Testis (tissue), 2 donors: ENCODE results near the gene DCN.

ENCODE experiments used
- POLR2A ChIP-seq: fragments of 450-650 bp; IDR thresholded peaks from one replicate; pipeline ENCODE4 v1.6.1; 2017; ENCODE audit warnings: antibody characterized with exemption, mild to moderate bottlenecking, moderate library complexity
- TF ChIP-seq, protein P1 (sequence below), 3 experiments: fragments of 450-650 bp in 2 of 3; fragments of 200-600 bp in 1 of 3; sonication (generic) in 1 of 3; IDR thresholded peaks; one replicate each; pipeline ENCODE4 v1.5.1; 2016 to 2019; ENCODE audit warnings: antibody characterized with exemption in 3 of 3, mild to moderate bottlenecking in 2 of 3, moderate library complexity in 1 of 3

DNA sequence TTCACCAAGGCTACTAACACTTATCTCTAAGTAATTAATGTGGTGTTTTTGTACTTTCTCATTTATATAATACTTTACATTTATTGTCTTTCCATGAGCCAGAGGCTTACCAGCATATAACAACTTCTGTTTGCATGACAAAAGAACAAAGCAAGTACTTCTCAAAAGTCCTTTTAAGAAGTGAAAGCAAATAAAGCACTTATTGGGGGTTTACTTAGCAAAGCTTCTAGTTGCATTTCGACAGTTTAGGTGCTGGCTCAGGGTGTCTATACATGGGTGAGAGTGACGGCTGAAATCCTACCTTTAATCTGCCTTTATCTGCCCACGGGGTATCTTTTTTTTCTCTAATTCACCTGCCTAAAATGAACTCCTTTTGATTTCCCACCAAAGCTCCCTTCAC, 21.0 kb upstream of the DCN start:
- TF ChIP-seq, protein P1, sequence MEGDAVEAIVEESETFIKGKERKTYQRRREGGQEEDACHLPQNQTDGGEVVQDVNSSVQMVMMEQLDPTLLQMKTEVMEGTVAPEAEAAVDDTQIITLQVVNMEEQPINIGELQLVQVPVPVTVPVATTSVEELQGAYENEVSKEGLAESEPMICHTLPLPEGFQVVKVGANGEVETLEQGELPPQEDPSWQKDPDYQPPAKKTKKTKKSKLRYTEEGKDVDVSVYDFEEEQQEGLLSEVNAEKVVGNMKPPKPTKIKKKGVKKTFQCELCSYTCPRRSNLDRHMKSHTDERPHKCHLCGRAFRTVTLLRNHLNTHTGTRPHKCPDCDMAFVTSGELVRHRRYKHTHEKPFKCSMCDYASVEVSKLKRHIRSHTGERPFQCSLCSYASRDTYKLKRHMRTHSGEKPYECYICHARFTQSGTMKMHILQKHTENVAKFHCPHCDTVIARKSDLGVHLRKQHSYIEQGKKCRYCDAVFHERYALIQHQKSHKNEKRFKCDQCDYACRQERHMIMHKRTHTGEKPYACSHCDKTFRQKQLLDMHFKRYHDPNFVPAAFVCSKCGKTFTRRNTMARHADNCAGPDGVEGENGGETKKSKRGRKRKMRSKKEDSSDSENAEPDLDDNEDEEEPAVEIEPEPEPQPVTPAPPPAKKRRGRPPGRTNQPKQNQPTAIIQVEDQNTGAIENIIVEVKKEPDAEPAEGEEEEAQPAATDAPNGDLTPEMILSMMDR (IDR thresholded peaks at IDR 0.05), result no peak
- no peak for TF ChIP-seq POLR2A
